ENCODE results near the gene NMNAT2. TPM values are rescaled to one million over a fixed set of nuclear protein-coding genes. Genes with fewer than 3 reads are reported as not detected.

The NMNAT2 gene
- total and polyA plus RNA-seq, 10 of the 15 experiments (the other 5 are each of a cell fraction or from before 2014, with no cell fraction given) = 0.02 to 2.0 (median 0.60) TPM

DNA sequence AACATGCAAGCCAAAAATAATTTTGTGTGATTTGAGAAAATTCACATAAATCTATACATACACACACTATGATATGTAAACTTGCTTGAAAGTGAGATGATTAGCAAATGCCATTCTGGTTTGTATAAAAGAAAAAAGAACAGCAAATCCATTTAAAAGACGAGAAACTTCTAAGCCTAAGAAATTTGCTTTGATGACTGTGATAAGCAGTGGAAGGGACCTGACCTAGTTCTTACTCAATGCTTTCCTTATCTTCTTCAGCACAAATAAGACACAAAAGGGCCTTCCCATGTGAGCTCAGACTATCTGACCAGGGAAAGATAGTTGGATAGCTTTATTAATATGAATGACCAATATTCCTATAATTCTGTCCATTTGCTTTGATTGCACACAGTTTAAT is 25.3 kb upstream of the NMNAT2 start:
- no TSS peak for BruUV-seq (replicated peaks)
- ChIA-PET SMC1A (ENCODE audit: uncharacterized antibody, unreplicated experiment) (interaction anchor here (1.4 kb wide), 1 partner anchor 19 kb away, joined by 4 read pairs; no protein-coding TSS in a partner anchor), POLR2A (no interaction called here), CTCF (interaction anchor here (0.6 to 0.9 kb wide), 3 partner anchors 64 to 316 kb away, joined by 3 read pairs; no protein-coding TSS in a partner anchor), RAD21 (ENCODE audit: unreplicated experiment) (no interaction called here)
- in situ Hi-C loops (cut with MboI) = no loop called here
- Histone ChIP-seq H3K4me1 (ENCODE audit: control insufficient read depth, insufficient read depth, low read length) (no peaks in the 10 kb centered on the region), H3K4me2 (ENCODE audit: control insufficient read depth, insufficient read depth) (no peak overlapping the region), H3K79me2 (ENCODE audit: control insufficient read depth, insufficient read depth, low read length) (no peaks in the 10 kb centered on the region), H3K27me3 (replicated peaks in 1 of 2; ENCODE audit: control insufficient read depth in 2 of 2, insufficient read depth in 2 of 2, low read length in 1 of 2) (no peaks in the 10 kb centered on the region), H2AFZ (ENCODE audit: control insufficient read depth, low read depth, low read length) (no peak overlapping the region), H3K36me3 (ENCODE audit: control insufficient read depth in 2 of 2, insufficient read depth in 2 of 2, low read length in 1 of 2) (no peaks in the 10 kb centered on the region), H3K9ac (ENCODE audit: control insufficient read depth, insufficient read depth, low read length) (no peak overlapping the region), H3K27ac (ENCODE audit: control insufficient read depth, insufficient read depth) (no peak overlapping the region), H3K9me3 (replicated peaks; ENCODE audit: control insufficient read depth, insufficient read depth, low read length) (no peaks in the 10 kb centered on the region), H3K4me3 (no peak overlapping the region), H4K20me1 (ENCODE audit: control insufficient read depth, insufficient read depth) (no peaks in the 10 kb centered on the region)
- intact Hi-C loops (cut with micrococcal nuclease; ENCODE audit: unreplicated experiment) = no loop called here
- no peak for TF ChIP-seq ZNF217 (IDR thresholded peaks at IDR 0.05)
- no peak for TF ChIP-seq PAX5 (IDR thresholded peaks at IDR 0.05; ENCODE audit: borderline replicate concordance, low read depth, low read length)
- no peak for TF ChIP-seq NFYA (IDR thresholded peaks at IDR 0.05; ENCODE audit: borderline replicate concordance, low read depth, low read length)
- TF ChIP-seq E2F4 (IDR thresholded peaks at IDR 0.05; ENCODE audit: low read depth, low read length) = no peak
- no peak for TF ChIP-seq FOXM1 (IDR thresholded peaks at IDR 0.05; ENCODE audit: low read depth, low read length)
- TF ChIP-seq NRF1 (conservative IDR thresholded peaks at IDR 0.05; ENCODE audit: low read depth, low read length) = no peak
- TF ChIP-seq EP300 (IDR thresholded peaks at IDR 0.05; ENCODE audit: borderline replicate concordance in 1 of 2, control insufficient read depth in 1 of 2, low read depth in 2 of 2, low read length in 2 of 2) = no peak
- 50% methylated on average over 1 of the region's 1 CpG for WGBS (ENCODE audit: insufficient coverage, insufficient replicate concordance, low lambda C conversion rate, missing lambda C conversion rate)
- DNase-seq (ENCODE audit: low read depth, low spot score) = no peak
- FAIRE-seq = no peak
- no peak for ATAC-seq

All from GM12878 (cell line).